HepG2 (cell line): ENCODE data around the gene MED13. TPM values are rescaled to one million over a fixed set of nuclear protein-coding genes. Genes with fewer than 3 reads are reported as not detected.

Experiments used
- CBFB ChIP-seq: sonication (generic); formaldehyde crosslinking; IDR thresholded peaks from 2 replicates; pipeline ENCODE4 v1.4.0; 2020; ENCODE audit warnings: missing genetic modification reagents
- GATA4 ChIP-seq: sonication (generic); IDR thresholded peaks from 2 replicates; pipeline ENCODE4 v1.6.1; 2016; ENCODE audit warnings: antibody characterized with exemption, low read depth, borderline replicate concordance
- GPBP1L1 ChIP-seq: sonication (generic); formaldehyde crosslinking; IDR thresholded peaks from 2 replicates; pipeline ENCODE4 v1.5.0; 2020; ENCODE audit warnings: mild to moderate bottlenecking, missing genetic modification reagents
- MED1 ChIP-seq: sonication (generic); formaldehyde crosslinking; IDR thresholded peaks from 2 replicates; pipeline ENCODE4 v1.4.0; 2020; ENCODE audit warnings: missing genetic modification reagents
- MLX ChIP-seq: IDR thresholded peaks from 2 replicates; pipeline ENCODE4 v1.6.1; 2016
- ZBTB21 ChIP-seq: sonication (generic); formaldehyde crosslinking; IDR thresholded peaks from 2 replicates; pipeline ENCODE4 v1.4.0; 2020; ENCODE audit warnings: missing genetic modification reagents
- ZGPAT ChIP-seq: IDR thresholded peaks from 2 replicates; pipeline ENCODE4 v1.6.1; 2016; ENCODE audit warnings: mild to moderate bottlenecking
- ZNF121 ChIP-seq: sonication (generic); formaldehyde crosslinking; IDR thresholded peaks from 2 replicates; pipeline ENCODE4 v1.5.0; 2020; ENCODE audit warnings: mild to moderate bottlenecking, missing genetic modification reagents
- ZNF614 ChIP-seq: IDR thresholded peaks from 2 replicates; pipeline ENCODE4 v1.6.1; 2018; ENCODE audit warnings: missing biosample characterization, missing genetic modification reagents, inconsistent platforms, borderline replicate concordance
- ZNF629 ChIP-seq: sonication (generic); formaldehyde crosslinking; conservative IDR thresholded peaks from 2 replicates; pipeline ENCODE4 v1.5.0; 2020; ENCODE audit warnings: missing genetic modification reagents
- ZNF652 ChIP-seq: IDR thresholded peaks from 2 replicates; pipeline ENCODE4 v1.6.1; 2016; ENCODE audit warnings: low read depth, borderline replicate concordance
- ZNF687 ChIP-seq: sonication (generic); formaldehyde crosslinking; IDR thresholded peaks from 2 replicates; pipeline ENCODE4 v1.5.1; 2020; ENCODE audit warnings: mild to moderate bottlenecking, missing genetic modification reagents, moderate library complexity
- polyA plus RNA-seq, 8 experiments: library from polyadenylated mRNA; depleted of rRNA in 3 of 8; stranded (reverse) in 7 of 8; unstranded in 1 of 8; fragments of >200 nt; fragmentation: Illumina TruSeq in 4 of 8; extraction: Trizol in 4 of 8; gene quantifications; 2 replicates each; pipeline versions ENCODE4 v1.2.1 to v1.2.3, GENCODE V29; 2011 to 2016; ENCODE audit warnings: low read depth in 4 of 8, missing spikeins in 1 of 8, mixed read lengths in 1 of 8; ENCODE audit not compliant: insufficient read depth in 1 of 8
- total RNA-seq, 5 experiments: library from RNA; depleted of rRNA; stranded (reverse); fragments of >200 nt; fragmentation: Illumina TruSeq; extraction: Trizol; gene quantifications; 2 replicates each; pipeline ENCODE4 v1.2.3, GENCODE V29; 2016; ENCODE audit warnings: low read depth in 1 of 5
- TF ChIP-seq, protein P1 (sequence below): sonication (generic); formaldehyde crosslinking; IDR thresholded peaks from 2 replicates; pipeline ENCODE4 v1.4.0; 2020; ENCODE audit warnings: missing genetic modification reagents

Gene MED13
- total and polyA plus RNA-seq, 2 of the 13 experiments (the other 11 are each of a cell fraction or from before 2014, with no cell fraction given), result 27.4 to 69.1 TPM

GRCh38 chr17:62090021-62090824, 25.1 kb upstream of the MED13 start (continued):
- no peak; the same call in 1 of the 2 replicates for TF ChIP-seq ZNF687 (CRISPR knock-in tag)
- peak; percentile 63; the same call in 1 of the 2 replicates for TF ChIP-seq MLX (CRISPR knock-in tag)
- TF ChIP-seq, protein P1, sequence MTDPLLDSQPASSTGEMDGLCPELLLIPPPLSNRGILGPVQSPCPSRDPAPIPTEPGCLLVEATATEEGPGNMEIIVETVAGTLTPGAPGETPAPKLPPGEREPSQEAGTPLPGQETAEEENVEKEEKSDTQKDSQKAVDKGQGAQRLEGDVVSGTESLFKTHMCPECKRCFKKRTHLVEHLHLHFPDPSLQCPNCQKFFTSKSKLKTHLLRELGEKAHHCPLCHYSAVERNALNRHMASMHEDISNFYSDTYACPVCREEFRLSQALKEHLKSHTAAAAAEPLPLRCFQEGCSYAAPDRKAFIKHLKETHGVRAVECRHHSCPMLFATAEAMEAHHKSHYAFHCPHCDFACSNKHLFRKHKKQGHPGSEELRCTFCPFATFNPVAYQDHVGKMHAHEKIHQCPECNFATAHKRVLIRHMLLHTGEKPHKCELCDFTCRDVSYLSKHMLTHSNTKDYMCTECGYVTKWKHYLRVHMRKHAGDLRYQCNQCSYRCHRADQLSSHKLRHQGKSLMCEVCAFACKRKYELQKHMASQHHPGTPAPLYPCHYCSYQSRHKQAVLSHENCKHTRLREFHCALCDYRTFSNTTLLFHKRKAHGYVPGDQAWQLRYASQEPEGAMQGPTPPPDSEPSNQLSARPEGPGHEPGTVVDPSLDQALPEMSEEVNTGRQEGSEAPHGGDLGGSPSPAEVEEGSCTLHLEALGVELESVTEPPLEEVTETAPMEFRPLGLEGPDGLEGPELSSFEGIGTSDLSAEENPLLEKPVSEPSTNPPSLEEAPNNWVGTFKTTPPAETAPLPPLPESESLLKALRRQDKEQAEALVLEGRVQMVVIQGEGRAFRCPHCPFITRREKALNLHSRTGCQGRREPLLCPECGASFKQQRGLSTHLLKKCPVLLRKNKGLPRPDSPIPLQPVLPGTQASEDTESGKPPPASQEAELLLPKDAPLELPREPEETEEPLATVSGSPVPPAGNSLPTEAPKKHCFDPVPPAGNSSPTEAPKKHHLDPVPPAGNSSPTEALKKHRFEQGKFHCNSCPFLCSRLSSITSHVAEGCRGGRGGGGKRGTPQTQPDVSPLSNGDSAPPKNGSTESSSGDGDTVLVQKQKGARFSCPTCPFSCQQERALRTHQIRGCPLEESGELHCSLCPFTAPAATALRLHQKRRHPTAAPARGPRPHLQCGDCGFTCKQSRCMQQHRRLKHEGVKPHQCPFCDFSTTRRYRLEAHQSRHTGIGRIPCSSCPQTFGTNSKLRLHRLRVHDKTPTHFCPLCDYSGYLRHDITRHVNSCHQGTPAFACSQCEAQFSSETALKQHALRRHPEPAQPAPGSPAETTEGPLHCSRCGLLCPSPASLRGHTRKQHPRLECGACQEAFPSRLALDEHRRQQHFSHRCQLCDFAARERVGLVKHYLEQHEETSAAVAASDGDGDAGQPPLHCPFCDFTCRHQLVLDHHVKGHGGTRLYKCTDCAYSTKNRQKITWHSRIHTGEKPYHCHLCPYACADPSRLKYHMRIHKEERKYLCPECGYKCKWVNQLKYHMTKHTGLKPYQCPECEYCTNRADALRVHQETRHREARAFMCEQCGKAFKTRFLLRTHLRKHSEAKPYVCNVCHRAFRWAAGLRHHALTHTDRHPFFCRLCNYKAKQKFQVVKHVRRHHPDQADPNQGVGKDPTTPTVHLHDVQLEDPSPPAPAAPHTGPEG (CRISPR knock-in tag), result peak; percentile 23; the same call in 1 of the 2 replicates
- peak; percentile 82; the same call in 1 of the 2 replicates for TF ChIP-seq ZGPAT (CRISPR knock-in tag)
- TF ChIP-seq ZNF652 (CRISPR knock-in tag), result peak; percentile 65
- TF ChIP-seq CBFB (CRISPR knock-in tag), result peak; percentile 51; the same call in 1 of the 2 replicates
- no peak for TF ChIP-seq ZBTB21 (CRISPR knock-in tag)
- TF ChIP-seq ZNF121 (CRISPR knock-in tag), result peak; percentile 25; the same call in 1 of the 2 replicates
- peak; percentile 94 for TF ChIP-seq MED1 (CRISPR knock-in tag)
- 0 out of 2 replicates have a peak, but pooled peaks have one; percentile 32 for TF ChIP-seq ZNF629 (CRISPR knock-in tag)
- peak; percentile 69; the same call in 1 of the 2 replicates for TF ChIP-seq GATA4
- no peak for TF ChIP-seq GPBP1L1 (CRISPR knock-in tag)
- TF ChIP-seq ZNF614 (CRISPR knock-in tag), result peak; percentile 69; the same call in 1 of the 2 replicates
